Heart left ventricle (tissue), 13 donors: ENCODE data around the gene PPP2R1A.

ENCODE experiments used
- CTCF ChIP-seq, 12 donors: fragments of 200-600 bp; sonication (generic) in 4 of 12; IDR thresholded peaks; one replicate each; pipeline versions ENCODE4 v1.5.0 to v1.8.0; 2018 to 2022; ENCODE audit warnings: antibody characterized with exemption in 12 of 12, mild to moderate bottlenecking in 5 of 12
- POLR2A ChIP-seq, 2 donors: fragments of 450-650 bp; IDR thresholded peaks; one replicate each; pipeline ENCODE4 v1.6.1; 2017; ENCODE audit warnings: antibody characterized with exemption in 2 of 2, mild to moderate bottlenecking in 2 of 2, moderate library complexity in 2 of 2
- donor health status: ischemic (EF 13 %, LVEDD 7.1; RV severe dilation, severe dysfunction).
- donor health status: DM: no; HTN: yes; CAD: no.
- donor health status: DM: no; HTN: no; CAD: no.
- donor health status: ischemic (EF 25% LVEDD 6.9; RV normal size, moderate dysfunction).
- donor health status: ischemic (EF 25% LVEDD 5.7; RV mildly dilated, moderate dysfunction).
- donor health status: ischemic (EF 35%, LVEDD 5.7; RV mildly dilated, moderate dysfunction).
- donor health status: nonischemic (EF 11% LVEDD 7.7; RV severe dilation, severe dysfunction).
- donor health status: DM: yes; HTN: yes; CAD: no.
- donor health status: PGD.
- donor health status: ischemic (EF 29% LVEDD 5.4; RV normal size, mild dysfunction).
- donor health status: nonischemic (EF 23%, LVEDD 6.1; RV moderate dilation, normal function).

DNA sequence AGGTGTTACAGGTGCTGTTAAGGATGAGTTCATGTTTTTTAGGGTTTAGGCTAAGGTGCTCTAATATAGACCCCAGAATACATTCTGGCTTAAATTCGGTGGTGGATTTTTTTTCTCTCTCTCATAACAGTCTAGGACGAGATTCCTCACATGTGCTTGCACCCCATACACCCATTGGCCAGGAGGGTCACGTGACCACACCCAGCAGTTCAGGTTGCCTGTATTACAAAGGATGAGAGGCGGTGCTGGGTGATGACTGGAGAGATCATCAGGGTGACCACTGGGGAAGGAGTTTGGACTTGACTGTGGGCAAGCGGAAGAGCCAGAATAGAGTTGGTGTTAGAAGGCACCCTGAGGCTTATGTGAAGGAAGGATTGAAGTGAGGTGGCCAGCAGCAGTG, 27.7 kb downstream of the PPP2R1A start:
- TF ChIP-seq POLR2A (IDR thresholded peaks at IDR 0.05) (no peak), CTCF (IDR thresholded peaks at IDR 0.05) (no peak)
